HepG2 (cell line): Measurements from ENCODE around the gene VPS52. TPM values are rescaled to one million over a fixed set of nuclear protein-coding genes. Genes with fewer than 3 reads are reported as not detected.

Experiments used
- BCL3 ChIP-seq: sonication (generic); formaldehyde crosslinking; IDR thresholded peaks from 2 replicates; pipeline ENCODE4 v1.5.1; 2020; ENCODE audit warnings: mild to moderate bottlenecking, missing genetic modification reagents, moderate library complexity
- HOXA7 ChIP-seq: sonication (generic); formaldehyde crosslinking; IDR thresholded peaks from 2 replicates; pipeline ENCODE4 v1.8.1; 2022; ENCODE audit warnings: mild to moderate bottlenecking, missing genetic modification reagents, moderate library complexity
- NCOA2 ChIP-seq: sonication (generic); formaldehyde crosslinking; IDR thresholded peaks from 2 replicates; pipeline ENCODE4 v1.8.0; 2022; ENCODE audit warnings: inconsistent platforms
- NFATC3 ChIP-seq: sonication (generic); formaldehyde crosslinking; IDR thresholded peaks from 2 replicates; pipeline ENCODE4 v1.5.1; 2020; ENCODE audit warnings: mild to moderate bottlenecking, missing genetic modification reagents
- POLR2AphosphoS5 ChIP-seq: IDR thresholded peaks from 2 replicates; pipeline ENCODE4 v1.6.1; 2012; ENCODE audit warnings: low read depth, low read length
- PPARG ChIP-seq: conservative IDR thresholded peaks from 2 replicates; pipeline ENCODE4 v1.6.1; 2016; ENCODE audit warnings: missing biosample characterization, missing genetic modification reagents
- RARA ChIP-seq: IDR thresholded peaks from 2 replicates; pipeline ENCODE4 v1.6.1; 2016; ENCODE audit warnings: missing genetic modification reagents, missing compliant biosample characterization
- REL ChIP-seq: sonication (generic); formaldehyde crosslinking; conservative IDR thresholded peaks from 2 replicates; pipeline ENCODE4 v1.8.0; 2022; ENCODE audit warnings: mild to moderate bottlenecking, missing genetic modification reagents, moderate library complexity
- ZFAT ChIP-seq: sonication (generic); formaldehyde crosslinking; conservative IDR thresholded peaks from 2 replicates; pipeline ENCODE4 v1.8.1; 2023; ENCODE audit warnings: missing genetic modification reagents, inconsistent platforms
- ZFP37 ChIP-seq: sonication (generic); formaldehyde crosslinking; IDR thresholded peaks from 2 replicates; pipeline ENCODE4 v1.4.0; 2020; ENCODE audit warnings: missing genetic modification reagents, borderline replicate concordance
- ZNF160 ChIP-seq: sonication (generic); formaldehyde crosslinking; IDR thresholded peaks from 2 replicates; pipeline ENCODE4 v1.8.0; 2022; ENCODE audit warnings: mild to moderate bottlenecking, inconsistent platforms, missing genetic modification reagents
- ZNF205 ChIP-seq: IDR thresholded peaks from 2 replicates; pipeline ENCODE4 v1.6.1; 2018; ENCODE audit warnings: missing biosample characterization, missing genetic modification reagents
- ZNF280B ChIP-seq: sonication (generic); formaldehyde crosslinking; IDR thresholded peaks from 2 replicates; pipeline ENCODE4 v1.5.0; 2020; ENCODE audit warnings: missing genetic modification reagents, mild to moderate bottlenecking, borderline replicate concordance
- ZNF605 ChIP-seq: sonication (generic); formaldehyde crosslinking; IDR thresholded peaks from 2 replicates; pipeline ENCODE4 v1.8.0; 2022; ENCODE audit warnings: mild to moderate bottlenecking, missing genetic modification reagents
- ZNF652 ChIP-seq: IDR thresholded peaks from 2 replicates; pipeline ENCODE4 v1.6.1; 2016; ENCODE audit warnings: low read depth, borderline replicate concordance
- ZNF749 ChIP-seq: sonication (generic); formaldehyde crosslinking; IDR thresholded peaks from 2 replicates; pipeline ENCODE4 v1.8.0; 2022; ENCODE audit warnings: mild to moderate bottlenecking, missing genetic modification reagents, moderate library complexity, borderline replicate concordance
- ZSCAN12 ChIP-seq: sonication (generic); formaldehyde crosslinking; IDR thresholded peaks from 2 replicates; pipeline ENCODE4 v1.9.0; 2021; ENCODE audit warnings: mild to moderate bottlenecking, missing genetic modification reagents
- polyA plus RNA-seq, 8 experiments: library from polyadenylated mRNA; depleted of rRNA in 3 of 8; stranded (reverse) in 7 of 8; unstranded in 1 of 8; fragments of >200 nt; fragmentation: Illumina TruSeq in 4 of 8; extraction: Trizol in 4 of 8; gene quantifications; 2 replicates each; pipeline versions ENCODE4 v1.2.1 to v1.2.3, GENCODE V29; 2011 to 2016; ENCODE audit warnings: low read depth in 4 of 8, missing spikeins in 1 of 8, mixed read lengths in 1 of 8; ENCODE audit not compliant: insufficient read depth in 1 of 8
- total RNA-seq, 5 experiments: library from RNA; depleted of rRNA; stranded (reverse); fragments of >200 nt; fragmentation: Illumina TruSeq; extraction: Trizol; gene quantifications; 2 replicates each; pipeline ENCODE4 v1.2.3, GENCODE V29; 2016; ENCODE audit warnings: low read depth in 1 of 5
- TF ChIP-seq, protein P1 (sequence below): sonication (generic); formaldehyde crosslinking; IDR thresholded peaks from 2 replicates; pipeline ENCODE4 v1.8.0; 2022; ENCODE audit warnings: missing genetic modification reagents, mild to moderate bottlenecking, borderline replicate concordance
- TF ChIP-seq, protein P2 (sequence below): sonication (generic); formaldehyde crosslinking; IDR thresholded peaks from 2 replicates; pipeline ENCODE4 v1.5.1; 2020; ENCODE audit warnings: mild to moderate bottlenecking, missing genetic modification reagents, moderate library complexity

Gene VPS52
- total and polyA plus RNA-seq, 2 of the 13 experiments (the other 11 are each of a cell fraction or from before 2014, with no cell fraction given), result 48.9 to 85.5 TPM

GRCh38 chr6:33213166-33213988 is 58.3 kb downstream of the VPS52 start (continued):
- TF ChIP-seq ZSCAN12 (CRISPR knock-in tag) (no peak), ZFP37 (CRISPR knock-in tag) (no peak), HOXA7 (no peak), ZNF652 (CRISPR knock-in tag) (no peak), NCOA2 (peak; percentile 11; the same call in 1 of the 2 replicates), ZNF749 (CRISPR knock-in tag) (no peak), BCL3 (CRISPR knock-in tag) (peak; percentile 84; the same call in 1 of the 2 replicates), RARA (CRISPR knock-in tag) (no peak), POLR2AphosphoS5 (no peak; the same call in 1 of the 2 replicates), ZNF280B (CRISPR knock-in tag) (no peak), NFATC3 (CRISPR knock-in tag) (0 out of 2 replicates have a peak, but pooled peaks have one; percentile 36), ZNF605 (CRISPR knock-in tag) (0 out of 2 replicates have a peak, but pooled peaks have one; percentile 10), PPARG (no peak), REL (0 out of 2 replicates have a peak, but pooled peaks have one; percentile 35), ZNF205 (CRISPR knock-in tag) (0 out of 2 replicates have a peak, but pooled peaks have one; percentile 19), ZNF160 (CRISPR knock-in tag) (no peak), ZFAT (no peak)
- TF ChIP-seq, protein P1, sequence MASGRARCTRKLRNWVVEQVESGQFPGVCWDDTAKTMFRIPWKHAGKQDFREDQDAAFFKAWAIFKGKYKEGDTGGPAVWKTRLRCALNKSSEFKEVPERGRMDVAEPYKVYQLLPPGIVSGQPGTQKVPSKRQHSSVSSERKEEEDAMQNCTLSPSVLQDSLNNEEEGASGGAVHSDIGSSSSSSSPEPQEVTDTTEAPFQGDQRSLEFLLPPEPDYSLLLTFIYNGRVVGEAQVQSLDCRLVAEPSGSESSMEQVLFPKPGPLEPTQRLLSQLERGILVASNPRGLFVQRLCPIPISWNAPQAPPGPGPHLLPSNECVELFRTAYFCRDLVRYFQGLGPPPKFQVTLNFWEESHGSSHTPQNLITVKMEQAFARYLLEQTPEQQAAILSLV (CRISPR knock-in tag), result peak; percentile 46; the same call in 1 of the 2 replicates
- TF ChIP-seq, protein P2, sequence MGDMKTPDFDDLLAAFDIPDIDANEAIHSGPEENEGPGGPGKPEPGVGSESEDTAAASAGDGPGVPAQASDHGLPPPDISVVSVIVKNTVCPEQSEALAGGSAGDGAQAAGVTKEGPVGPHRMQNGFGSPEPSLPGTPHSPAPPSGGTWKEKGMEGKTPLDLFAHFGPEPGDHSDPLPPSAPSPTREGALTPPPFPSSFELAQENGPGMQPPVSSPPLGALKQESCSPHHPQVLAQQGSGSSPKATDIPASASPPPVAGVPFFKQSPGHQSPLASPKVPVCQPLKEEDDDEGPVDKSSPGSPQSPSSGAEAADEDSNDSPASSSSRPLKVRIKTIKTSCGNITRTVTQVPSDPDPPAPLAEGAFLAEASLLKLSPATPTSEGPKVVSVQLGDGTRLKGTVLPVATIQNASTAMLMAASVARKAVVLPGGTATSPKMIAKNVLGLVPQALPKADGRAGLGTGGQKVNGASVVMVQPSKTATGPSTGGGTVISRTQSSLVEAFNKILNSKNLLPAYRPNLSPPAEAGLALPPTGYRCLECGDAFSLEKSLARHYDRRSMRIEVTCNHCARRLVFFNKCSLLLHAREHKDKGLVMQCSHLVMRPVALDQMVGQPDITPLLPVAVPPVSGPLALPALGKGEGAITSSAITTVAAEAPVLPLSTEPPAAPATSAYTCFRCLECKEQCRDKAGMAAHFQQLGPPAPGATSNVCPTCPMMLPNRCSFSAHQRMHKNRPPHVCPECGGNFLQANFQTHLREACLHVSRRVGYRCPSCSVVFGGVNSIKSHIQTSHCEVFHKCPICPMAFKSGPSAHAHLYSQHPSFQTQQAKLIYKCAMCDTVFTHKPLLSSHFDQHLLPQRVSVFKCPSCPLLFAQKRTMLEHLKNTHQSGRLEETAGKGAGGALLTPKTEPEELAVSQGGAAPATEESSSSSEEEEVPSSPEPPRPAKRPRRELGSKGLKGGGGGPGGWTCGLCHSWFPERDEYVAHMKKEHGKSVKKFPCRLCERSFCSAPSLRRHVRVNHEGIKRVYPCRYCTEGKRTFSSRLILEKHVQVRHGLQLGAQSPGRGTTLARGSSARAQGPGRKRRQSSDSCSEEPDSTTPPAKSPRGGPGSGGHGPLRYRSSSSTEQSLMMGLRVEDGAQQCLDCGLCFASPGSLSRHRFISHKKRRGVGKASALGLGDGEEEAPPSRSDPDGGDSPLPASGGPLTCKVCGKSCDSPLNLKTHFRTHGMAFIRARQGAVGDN, result peak; percentile 54
